D721Med (cell line): ENCODE data around the gene LRRFIP2.

Experiments
- DNase-seq: peaks from one replicate; pipeline ENCODE4 v3.0.0; 2011; ENCODE audit warnings: low spot score; ENCODE audit not compliant: insufficient read length
- FAIRE-seq: peaks from 2 replicates; lab custom pipeline; 2011; peaks lifted over from hg19 to GRCh38; lab: Jason Lieb, UNC
- TF ChIP-seq, protein P1 (sequence below): IDR thresholded peaks from 2 replicates; pipeline ENCODE4 v1.5.1; 2012; ENCODE audit warnings: mild to moderate bottlenecking, control low read depth; ENCODE audit not compliant: insufficient read depth; ENCODE audit errors: missing control alignments

The LRRFIP2 gene

DNA sequence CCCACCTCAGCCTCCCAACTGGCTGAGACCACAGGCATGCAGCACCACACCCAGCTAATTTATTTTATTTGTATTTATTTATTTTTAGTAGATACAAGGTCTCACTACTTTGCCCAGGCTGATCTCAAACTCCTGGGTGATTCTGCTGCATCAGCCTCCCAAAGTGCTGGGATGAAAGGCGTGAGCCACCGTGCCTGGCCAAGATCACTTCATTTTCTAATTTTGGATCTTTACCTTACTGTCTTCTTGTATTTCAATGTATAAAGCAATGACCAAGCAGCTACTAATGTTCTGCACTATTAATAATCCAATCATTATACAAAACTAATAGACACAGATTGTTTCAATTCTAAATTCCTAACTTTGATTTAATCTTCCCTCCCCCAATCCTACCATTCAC is 56.2 kb downstream of the LRRFIP2 start:
- TF ChIP-seq, protein P1, sequence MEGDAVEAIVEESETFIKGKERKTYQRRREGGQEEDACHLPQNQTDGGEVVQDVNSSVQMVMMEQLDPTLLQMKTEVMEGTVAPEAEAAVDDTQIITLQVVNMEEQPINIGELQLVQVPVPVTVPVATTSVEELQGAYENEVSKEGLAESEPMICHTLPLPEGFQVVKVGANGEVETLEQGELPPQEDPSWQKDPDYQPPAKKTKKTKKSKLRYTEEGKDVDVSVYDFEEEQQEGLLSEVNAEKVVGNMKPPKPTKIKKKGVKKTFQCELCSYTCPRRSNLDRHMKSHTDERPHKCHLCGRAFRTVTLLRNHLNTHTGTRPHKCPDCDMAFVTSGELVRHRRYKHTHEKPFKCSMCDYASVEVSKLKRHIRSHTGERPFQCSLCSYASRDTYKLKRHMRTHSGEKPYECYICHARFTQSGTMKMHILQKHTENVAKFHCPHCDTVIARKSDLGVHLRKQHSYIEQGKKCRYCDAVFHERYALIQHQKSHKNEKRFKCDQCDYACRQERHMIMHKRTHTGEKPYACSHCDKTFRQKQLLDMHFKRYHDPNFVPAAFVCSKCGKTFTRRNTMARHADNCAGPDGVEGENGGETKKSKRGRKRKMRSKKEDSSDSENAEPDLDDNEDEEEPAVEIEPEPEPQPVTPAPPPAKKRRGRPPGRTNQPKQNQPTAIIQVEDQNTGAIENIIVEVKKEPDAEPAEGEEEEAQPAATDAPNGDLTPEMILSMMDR, result no peak
- DNase-seq (no peak), FAIRE-seq (no peak)

DNA sequence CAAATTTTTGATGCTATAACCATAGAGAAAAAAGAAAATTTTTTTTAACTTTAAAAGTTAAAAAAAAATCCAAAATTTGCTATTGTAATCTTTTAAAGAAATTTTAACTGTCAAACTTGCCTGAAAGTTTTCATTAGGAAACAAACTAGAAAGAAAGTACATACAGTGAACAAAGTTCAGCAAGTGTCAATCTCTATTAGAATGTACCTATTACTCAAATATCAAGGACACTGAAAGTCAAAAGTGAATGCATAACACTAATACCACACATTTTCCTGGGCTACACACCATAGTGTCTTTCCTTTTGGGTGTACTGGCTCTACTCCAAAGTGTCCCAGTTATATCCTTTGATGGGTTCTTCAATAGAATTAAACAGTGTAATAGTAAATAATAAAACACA is 56.8 kb downstream of the LRRFIP2 start:
- DNase-seq, result no peak
- TF ChIP-seq, protein P1, result no peak
- FAIRE-seq, result no peak

DNA sequence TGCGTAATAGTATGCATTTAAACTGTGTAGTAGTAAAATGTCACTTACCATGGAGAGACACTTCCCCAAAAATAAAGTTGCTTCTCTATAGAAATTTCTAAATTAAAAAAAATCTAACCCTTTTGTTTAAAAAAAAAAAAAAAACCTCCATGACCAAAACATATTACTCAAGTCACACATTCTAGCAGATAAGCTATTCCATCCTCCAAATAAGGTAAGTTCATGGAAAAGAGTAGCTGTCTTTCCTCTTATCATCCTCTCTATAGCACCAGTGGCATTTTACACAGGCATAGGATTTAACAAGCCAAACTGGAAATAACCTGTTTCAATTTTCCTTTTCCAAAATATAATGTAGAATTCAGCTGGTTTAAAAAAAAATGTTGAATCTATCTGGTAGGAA is 57.4 kb downstream of the LRRFIP2 start:
- DNase-seq, result no peak
- TF ChIP-seq, protein P1, result no peak
- FAIRE-seq, result no peak

DNA sequence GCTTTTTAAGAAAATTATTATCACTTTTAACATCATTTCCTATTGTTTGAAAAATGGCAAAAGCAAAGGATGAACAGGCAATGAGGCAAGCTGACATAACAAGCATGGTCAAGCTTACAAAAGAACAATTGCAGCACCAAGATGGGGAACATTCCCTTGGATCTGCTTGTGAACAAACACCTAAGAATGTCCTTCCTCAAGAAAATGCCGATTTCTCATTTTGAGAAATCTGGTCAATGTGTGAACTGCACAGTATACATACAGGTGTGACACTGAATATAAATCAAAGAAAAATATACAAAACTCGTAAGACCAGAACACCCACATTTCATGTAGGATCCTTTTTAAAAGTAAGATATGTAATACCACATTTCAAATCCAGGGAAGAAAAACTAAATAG is 58.9 kb downstream of the LRRFIP2 start:
- no peak for FAIRE-seq
- TF ChIP-seq, protein P1, result no peak
- DNase-seq, result no peak

DNA sequence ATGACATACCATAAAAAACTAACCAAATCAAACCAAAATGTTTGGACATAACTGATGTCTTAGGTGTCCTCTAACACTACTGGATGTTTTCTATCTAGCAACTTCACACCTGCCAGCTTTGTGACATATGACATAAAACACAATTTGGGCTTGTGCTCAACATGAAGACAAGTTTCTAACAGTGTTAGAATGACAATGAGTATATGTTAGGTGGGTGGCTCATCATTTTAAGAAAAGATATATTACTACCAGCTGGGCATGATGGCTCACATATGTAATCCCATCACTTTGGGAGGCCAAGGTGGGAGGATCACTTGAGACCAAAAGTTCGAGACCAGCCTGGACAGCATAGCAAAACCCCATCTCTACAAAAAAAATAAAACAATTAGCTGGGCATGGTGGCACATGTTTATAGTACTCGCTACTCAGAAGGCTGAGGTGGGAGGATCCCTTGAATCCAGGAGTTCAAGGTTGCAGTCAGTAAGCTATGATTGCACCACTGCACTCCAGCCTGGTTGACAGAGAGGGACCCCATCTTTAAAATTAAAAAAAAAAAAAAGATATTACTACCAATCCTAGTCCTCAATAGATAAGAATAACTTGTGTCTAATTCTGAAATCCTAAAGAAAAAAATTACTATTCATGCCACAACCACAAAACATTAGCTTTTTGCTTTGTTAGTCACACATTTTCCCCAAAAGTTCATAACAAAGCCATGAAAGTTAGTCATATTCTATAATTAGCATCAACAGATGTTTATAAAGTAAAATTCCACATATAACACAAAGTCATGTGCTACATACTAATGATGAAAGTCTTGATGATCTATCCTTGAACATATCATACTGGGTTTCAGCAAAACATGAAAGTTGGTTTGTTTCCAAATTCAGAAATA is 59.9 kb downstream of the LRRFIP2 start:
- no peak for FAIRE-seq
- TF ChIP-seq, protein P1, result no peak
- no peak for DNase-seq

DNA sequence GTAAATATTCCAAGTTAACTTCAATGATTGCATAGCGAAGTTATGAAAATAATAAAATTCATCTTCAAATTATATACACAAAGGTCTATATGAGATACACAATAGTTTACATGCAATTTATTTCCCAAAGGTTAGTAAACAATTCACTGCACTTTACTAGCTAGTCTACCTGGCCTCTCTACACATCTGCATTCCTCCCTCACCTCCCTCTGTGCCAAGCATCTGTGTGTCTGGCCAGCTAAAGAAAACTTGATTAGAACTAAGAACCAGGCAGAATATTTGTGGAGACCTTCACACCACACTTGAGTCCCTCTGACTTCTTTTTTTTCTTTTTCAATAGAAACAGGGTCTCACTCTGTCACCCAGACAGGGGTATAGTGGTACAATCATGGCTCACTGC is 61.4 kb downstream of the LRRFIP2 start:
- no peak for FAIRE-seq

More for the DNA sequence above, 61.4 kb downstream of the LRRFIP2 start:
- DNase-seq, result no peak
- TF ChIP-seq, protein P1, result no peak
